GM18868 (cell line): ENCODE results near the gene GRPEL2.
"Not testable (repeated sequence)": the region's sequence is repeated elsewhere in the genome, so short reads cannot be mapped to it uniquely, and the experiment has no call there.

Experiments used
- ATAC-seq: cut with Tn5 transposase; IDR thresholded peaks from one replicate; pipeline ENCODE4 v1.9.1; 2021; ENCODE audit warnings: mild to moderate bottlenecking, moderate library complexity; ENCODE audit not compliant: unreplicated experiment

Gene GRPEL2

DNA sequence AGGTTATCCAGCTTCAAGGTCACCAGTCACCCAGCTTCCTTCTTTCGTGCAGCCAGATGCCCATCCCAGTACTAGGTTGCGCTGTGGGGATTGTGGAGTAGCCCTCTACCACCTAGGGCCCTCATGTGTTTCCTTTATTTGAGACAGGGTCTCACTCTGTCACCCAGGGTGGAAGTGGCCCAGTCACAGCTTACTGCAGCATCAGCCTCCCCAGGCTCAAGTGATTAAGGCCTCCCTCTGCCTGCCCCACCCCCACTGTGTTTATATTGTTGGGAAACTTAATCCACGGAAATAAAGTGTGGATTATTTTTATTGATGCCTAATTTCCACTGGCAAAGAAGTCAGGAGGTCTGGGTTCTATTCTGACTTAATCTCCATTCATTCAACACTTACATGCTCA lies 29.5 kb downstream of the GRPEL2 start:
- ATAC-seq, result no peak

DNA sequence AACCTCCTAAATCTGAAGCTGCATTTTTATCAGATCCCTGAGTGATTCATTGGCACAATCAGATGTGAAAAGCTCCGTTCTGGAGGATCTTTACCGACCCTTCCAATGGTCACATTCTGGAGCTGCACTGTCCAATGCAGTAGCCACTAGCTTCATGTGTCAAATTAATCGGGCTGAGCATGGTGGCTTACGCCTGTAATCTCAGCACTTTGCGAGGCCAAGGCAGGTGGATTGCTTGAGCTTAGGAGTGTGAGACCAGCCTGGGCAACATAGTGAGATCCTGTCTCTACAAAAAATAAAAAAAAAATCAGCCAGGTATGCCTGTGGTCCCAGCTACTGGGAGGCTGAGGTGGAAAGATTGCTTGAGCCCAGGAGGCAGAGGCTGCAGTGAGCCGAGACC lies 30.1 kb downstream of the GRPEL2 start:
- ATAC-seq, result no peak

DNA sequence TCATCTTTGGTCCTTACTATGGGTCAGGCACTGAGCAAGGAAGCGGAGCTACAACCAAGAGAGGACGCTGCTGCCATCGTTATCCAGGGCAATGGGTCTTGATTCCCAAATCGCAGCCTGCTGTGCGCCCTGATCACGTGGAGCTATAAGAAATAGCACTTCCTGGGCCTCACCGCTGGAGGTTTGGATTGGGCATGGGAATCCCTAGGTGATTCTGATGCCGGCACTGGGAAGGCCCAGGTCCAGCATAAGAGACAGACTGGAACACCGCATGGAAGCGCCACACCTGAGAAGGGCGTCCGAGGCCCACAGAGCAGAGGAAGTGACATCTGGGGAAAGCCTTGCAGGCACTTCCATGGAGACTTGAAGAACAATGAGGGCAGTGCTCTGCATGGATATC lies 30.8 kb downstream of the GRPEL2 start:
- no peak for ATAC-seq

- no peak for ATAC-seq
Observed at GRCh38 chr5:149376711-149377447, 31.6 kb downstream of the GRPEL2 start.

DNA sequence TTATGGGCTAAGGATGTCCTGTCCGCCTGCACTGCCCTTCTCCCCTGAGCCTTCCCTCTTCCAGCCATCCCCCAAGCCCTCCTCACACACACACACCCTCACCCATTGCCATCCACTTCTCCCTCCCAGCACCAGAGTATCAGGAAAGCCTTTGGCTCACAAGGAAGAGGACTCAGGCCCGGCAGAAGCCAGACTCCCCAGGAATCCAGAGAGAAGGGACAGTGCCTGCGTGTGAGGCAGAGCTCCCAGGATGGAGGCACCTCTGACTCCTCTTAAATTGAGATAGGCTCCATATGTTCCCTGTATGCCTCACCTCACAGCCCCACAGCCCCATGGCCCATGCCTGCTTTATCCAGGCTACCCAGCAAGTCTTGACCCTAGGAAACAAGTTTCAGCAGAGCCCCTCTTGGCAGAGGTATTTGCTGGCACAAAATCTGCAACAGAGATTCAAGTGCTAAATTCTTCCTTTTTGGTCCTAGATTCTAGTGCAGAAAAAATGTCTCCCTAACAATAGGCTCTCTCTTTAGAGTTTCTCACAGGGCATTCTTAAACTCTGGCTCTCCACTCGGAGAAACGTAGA lies 33.0 kb downstream of the GRPEL2 start:
- ATAC-seq, result no peak

- ATAC-seq, result no peak
Observed at GRCh38 chr5:149379177-149379761, 34.0 kb downstream of the GRPEL2 start, which contains the start of gene IL17B. TSS of gene IL17B (minus strand) at chr5:149379292. CDS start at chr5:149379225, 67 bp downstream.

DNA sequence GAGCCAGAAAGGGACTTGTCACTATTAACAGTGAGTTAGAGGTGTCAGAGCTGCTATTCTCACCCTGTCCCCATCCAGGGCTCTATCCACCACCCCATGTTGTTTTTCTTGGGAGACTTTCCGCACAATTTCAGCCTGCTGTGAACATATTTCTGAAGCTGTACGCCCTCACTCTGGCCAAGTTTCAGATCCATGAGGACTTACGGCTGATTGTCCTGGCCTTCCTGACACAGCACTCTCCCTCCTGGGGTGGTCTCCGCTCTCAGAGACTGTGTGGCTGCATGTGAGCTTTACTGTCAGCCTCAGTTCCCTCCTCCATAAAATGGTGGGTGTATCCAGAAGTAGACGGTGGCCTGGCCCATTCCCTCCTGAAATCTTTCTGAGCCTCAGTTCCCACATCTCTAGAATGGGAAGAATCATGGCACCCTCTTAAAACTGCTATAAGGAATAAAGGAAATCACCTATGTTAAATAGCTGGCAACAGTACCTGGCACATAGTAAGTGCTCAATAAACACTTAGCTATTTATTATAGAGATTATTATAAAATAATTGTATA lies 34.6 kb downstream of the GRPEL2 start:
- no peak for ATAC-seq

- no peak for ATAC-seq
Observed at GRCh38 chr5:149380466-149381121, 35.3 kb downstream of the GRPEL2 start.

DNA sequence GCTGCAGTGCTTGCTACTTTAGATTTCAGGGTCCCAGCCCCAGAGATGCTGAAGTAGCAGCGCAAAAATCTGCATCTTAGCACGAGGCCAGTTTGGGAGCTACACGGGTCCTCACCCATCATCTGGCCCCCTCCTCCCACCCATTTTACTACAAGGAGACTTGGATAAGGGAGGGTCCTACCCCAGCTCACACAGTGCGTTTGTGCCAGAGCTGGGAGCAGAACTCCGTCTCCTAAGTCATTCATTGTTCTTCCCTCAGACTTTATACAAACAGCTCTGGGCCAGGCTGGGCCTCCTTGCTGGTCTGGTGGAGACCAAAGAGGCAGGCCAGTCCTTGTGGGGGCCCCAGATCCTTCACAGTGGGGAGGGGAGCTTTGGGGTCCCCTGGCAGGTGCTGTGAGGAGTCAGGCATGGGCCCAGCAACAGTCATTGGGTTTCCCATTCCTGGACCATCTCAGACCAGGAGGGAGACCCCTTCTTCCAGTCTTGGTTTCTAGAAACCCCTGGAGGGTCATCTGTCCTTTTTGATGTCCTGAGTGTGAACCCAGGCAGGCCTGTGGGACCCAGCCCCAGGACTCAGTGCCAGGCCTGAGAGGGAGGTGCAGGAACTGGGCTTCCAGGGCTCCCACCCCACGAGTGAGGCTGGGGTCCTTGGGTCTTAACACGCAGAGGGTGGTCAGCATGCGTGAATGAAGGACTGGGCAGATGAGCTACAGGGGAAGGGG lies 36.1 kb downstream of the GRPEL2 start:
- peak; percentile 12 for ATAC-seq

DNA sequence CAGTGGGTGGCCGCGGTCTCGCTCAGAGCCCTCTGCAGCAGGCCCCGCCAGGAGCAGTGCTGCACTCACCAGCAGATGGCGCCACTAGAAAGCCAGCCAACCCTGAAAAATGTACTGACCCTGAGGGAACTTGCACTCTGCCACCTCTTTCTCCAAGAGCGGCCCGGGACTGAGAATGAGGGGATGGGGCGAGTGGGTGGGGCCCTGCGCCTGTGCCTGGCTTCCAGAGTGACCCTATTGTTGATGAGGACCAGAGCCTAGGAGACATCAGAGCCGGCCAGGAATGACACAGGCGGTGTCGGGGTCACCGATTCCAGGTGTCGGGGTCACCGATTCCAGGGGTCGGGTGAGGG lies 36.7 kb downstream of the GRPEL2 start:
- peak; percentile 84 for ATAC-seq

DNA sequence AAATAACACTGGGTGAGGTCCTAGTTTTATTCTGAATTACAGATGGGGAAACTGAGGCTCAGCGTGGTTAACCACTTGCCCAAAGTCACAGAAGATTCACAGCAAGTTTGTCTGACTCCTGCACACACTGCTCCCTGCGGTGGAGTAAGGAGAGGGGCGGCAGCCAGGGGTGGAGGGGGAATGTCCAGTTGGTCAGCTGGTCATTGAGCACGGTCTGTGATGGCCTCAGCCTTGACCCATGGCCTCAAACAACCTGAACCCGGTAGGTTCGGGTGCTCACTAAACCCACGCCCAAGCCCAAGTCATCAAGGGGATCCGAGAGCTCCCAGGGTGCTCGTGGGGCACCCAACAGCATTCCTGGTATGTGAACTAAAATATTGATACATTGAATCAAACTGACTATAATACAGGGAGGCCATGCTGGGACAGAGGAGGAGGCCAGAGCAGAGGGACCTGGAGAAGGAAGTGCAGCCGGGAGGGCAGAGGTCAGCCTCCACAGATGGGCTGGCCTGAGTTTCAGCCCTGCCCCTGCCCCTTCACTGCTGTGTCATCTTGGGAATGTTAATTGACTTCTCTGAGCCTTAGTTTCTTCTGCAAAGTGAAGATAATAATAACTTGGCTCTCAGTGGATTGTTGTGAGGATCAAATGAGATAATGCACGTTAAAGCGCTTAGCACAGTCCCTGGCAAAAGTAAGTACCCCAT lies 37.4 kb downstream of the GRPEL2 start:
- ATAC-seq, result no peak

DNA sequence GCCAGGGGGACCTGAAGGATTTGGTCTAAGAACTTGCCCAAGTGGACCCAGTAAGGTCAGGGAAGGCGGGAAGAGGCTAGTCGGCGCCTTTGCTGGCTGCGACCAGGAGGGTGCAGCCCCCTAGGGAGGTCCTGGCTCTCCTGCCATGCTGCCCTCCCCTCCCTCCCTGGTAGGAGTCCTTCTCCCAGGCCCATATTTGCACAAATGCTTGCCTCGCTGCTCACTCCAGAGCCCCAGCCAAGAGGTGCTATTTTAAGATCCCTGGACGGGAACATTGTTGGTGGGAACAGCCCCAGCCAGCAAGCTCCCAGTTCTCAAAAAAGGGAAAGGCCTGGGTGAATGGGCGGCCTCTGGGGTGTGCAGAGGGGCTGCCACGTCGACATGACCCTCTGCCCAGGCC lies 38.1 kb downstream of the GRPEL2 start:
- ATAC-seq, result no peak

DNA sequence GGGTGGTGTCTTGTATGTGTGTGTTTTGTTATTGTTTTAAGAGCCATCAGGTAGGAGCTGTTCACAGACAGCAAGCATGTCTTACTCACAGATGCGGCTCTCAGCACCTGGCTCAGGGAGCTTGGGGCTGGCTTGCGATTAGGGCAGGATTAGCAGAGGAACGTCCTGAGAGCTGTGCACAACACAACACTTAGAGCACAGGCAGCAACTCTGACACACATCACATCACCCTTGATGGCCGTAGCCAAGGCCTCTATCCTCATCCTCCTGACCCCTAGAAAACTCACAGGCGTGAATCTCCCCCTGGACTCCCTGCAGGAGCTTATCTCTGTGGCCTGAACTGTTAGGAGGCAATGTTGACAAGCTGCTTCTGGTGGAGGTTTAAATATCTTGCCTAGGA lies 40.9 kb downstream of the GRPEL2 start:
- ATAC-seq, result no peak

DNA sequence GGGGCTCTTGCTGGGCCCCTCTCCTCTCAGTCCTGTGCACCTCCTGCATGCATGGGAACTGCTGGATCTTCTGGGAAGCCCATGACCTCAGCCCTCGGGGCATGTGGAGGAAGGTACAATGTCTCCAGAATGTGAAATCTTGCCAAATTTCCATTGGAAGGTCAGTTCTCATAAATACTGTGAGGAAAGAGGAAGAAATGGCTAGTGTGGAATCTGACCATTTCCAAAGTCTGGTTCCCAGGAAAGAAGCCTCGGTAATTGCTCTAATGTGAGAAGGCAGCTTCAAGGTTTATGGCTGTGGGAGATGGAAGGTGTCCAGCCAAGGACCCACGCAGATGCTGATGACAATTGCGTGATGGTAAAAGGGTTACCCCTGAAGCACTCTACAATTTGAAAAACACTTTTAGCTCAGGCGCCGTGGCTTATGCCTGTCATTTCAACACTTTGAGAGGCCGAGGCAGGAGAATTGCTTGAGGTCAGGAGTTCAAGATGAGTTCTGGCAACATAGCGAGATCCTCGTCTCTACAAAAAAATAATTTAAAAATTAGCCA lies 41.9 kb downstream of the GRPEL2 start:
- no peak for ATAC-seq

DNA sequence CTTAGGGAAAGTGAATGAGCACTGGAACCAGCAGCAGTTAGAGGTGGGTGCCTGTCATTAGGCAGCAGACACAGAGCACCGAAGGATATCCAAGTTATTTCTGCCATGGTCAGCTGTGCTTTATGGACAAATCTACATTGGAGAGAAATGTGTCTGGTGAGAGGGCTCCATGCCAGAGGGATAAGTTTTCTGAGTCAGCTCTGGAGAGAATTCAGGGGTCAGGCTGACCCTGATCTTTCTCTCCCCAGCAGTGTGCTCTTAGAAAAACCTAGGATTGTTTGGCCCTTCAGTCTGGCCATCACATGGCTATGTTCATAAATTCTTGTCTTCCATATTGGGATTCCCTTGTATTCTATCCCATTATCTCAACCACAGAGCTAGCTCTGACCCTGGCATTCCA lies 42.7 kb downstream of the GRPEL2 start:
- ATAC-seq, result no peak

GRCh38 chr5:149388498-149389190 lies 43.3 kb downstream of the GRPEL2 start:
- no peak for ATAC-seq

- ATAC-seq, result no peak
Observed at GRCh38 chr5:149389552-149390495, 44.5 kb downstream of the GRPEL2 start.

DNA sequence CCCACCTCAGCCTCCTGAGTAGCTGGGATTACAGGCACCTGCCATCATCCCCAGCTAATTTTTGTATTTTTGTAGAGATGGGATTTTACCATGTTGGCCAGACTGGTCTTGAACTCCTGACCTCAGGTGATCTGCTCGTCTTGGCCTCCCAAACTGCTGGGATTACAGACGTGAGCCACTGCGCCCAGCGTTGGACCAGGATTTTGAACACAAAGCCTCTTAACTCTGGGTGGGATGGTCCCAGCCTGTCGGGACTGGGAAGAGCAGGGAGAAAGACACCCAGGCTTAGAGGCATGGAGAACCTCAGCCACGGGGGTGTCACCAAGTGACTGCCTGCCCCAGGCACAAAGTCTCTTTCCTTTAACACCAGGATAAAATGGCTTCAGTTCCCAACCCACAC lies 45.8 kb downstream of the GRPEL2 start:
- ATAC-seq, result not testable (repeated sequence)
